ENCODE measurements around the gene RHOA.
A peak's percentile ranks its signal among the peaks of the same experiment; 100 is the strongest.

RHOA gene

DNA sequence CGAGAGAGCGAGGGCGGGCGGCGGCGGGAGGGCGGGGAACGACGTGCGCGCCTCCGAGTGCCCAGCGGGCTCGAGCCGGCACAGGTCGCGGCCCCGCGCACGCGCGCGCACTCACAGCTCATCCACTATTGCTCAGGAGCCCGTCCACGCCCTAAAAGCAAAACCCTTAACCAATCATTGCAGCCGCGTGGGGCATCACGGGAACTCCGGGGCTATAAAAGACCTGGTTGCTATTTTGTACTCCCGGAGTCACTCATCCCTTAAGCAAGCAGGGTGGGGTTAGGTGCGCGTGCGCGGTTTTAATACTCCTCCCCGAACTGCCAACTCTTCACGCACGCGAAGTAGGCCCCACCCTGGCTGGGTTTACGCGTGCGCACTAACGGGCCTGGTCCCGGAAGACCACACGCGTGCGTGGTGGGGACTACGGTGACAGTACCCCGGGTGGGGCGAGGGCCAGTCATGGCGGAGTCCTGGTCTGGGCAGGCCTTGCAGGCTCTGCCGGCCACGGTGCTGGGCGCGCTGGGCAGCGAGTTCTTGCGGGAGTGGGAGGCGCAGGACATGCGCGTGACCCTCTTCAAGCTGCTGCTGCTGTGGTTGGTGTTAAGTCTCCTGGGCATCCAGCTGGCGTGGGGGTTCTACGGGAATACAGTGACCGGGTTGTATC lies at the start of gene RHOA, which contains the start of gene TCTA:
Gene RHOA (minus strand): TSS at position 9 of the 664 bp plus-strand sequence. CDS start 36,387 bp downstream, outside the sequence.
Gene TCTA (plus strand): TSS at position 456 of the 664 bp plus-strand sequence. CDS start 4 bp downstream, at position 460.
- in situ Hi-C loops (cut with HindIII; ENCODE audit: low pct_unique_long_range_greater_than_20kb, low sequenced_read_pairs) = no loop called here

GRCh38 chr3:49460956-49461355 lies 49.2 kb upstream of the RHOA start:
- in situ Hi-C loops (cut with HindIII; ENCODE audit: low pct_unique_long_range_greater_than_20kb, low sequenced_read_pairs) = no loop called here
- TF ChIP-seq JUND (IDR thresholded peaks at IDR 0.05; ENCODE audit: low read depth) = no peak
- DNase-seq (ENCODE audit: low read depth in 1 of 2, low spot score in 1 of 2) = no peak

More for the DNA sequence above, at the start of gene RHOA, which contains the start of gene TCTA:
- TF ChIP-seq JUND (IDR thresholded peaks at IDR 0.05; ENCODE audit: low read depth) = no peak
- DNase-seq (ENCODE audit: low read depth in 1 of 2, low spot score in 1 of 2) = peak; percentile 98 to 99

DNA sequence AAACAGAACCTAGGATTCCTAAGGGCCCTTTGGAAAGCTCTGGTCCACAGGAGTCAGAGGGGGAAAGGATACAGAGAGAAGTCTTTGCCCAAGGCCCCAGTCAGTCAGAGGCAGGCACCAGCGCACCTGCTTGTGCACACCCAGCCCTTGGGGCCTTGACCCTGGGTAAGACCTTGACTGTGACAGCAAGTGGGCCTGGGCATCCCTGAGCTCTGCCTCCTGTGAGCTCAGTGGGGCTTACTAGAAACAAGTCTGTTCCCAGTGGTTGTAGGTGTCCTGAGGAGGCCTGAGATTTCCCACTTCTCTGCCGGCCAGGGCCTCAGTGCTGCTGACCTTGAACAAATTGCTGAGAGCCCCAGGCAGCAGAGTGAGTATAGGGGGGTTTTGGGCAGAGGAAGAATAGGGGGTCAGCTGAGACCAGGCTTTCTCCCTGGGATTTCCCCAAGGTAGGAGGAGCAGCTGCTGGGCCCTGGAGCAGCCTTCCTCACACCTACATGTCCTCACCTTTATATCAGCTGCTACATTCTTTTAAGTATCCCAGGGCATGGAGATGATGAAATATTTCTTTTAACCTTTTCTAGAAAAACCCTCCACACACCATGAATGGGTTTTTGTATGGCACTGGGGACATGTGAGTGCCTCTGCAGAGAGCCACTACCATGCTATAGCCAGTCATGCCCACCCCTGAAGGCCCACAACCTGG lies 48.6 kb upstream of the RHOA start:
- in situ Hi-C loops (cut with HindIII; ENCODE audit: low pct_unique_long_range_greater_than_20kb, low sequenced_read_pairs) = no loop called here
- no peak for DNase-seq (ENCODE audit: low read depth in 1 of 2, low spot score in 1 of 2)
- TF ChIP-seq JUND (IDR thresholded peaks at IDR 0.05; ENCODE audit: low read depth) = no peak

- in situ Hi-C loops (cut with HindIII; ENCODE audit: low pct_unique_long_range_greater_than_20kb, low sequenced_read_pairs) = no loop called here
- TF ChIP-seq JUND (IDR thresholded peaks at IDR 0.05; ENCODE audit: low read depth) = no peak
- DNase-seq (ENCODE audit: low read depth in 1 of 2, low spot score in 1 of 2) = no peak
These were observed 44.7 kb upstream of the RHOA start for GRCh38 chr3:49456466-49456865.

GRCh38 chr3:49454898-49455681 lies 43.3 kb upstream of the RHOA start:
- DNase-seq (ENCODE audit: low read depth in 1 of 2, low spot score in 1 of 2) = no peak
- TF ChIP-seq JUND (IDR thresholded peaks at IDR 0.05; ENCODE audit: low read depth) = no peak
- in situ Hi-C loops (cut with HindIII; ENCODE audit: low pct_unique_long_range_greater_than_20kb, low sequenced_read_pairs) = no loop called here

DNA sequence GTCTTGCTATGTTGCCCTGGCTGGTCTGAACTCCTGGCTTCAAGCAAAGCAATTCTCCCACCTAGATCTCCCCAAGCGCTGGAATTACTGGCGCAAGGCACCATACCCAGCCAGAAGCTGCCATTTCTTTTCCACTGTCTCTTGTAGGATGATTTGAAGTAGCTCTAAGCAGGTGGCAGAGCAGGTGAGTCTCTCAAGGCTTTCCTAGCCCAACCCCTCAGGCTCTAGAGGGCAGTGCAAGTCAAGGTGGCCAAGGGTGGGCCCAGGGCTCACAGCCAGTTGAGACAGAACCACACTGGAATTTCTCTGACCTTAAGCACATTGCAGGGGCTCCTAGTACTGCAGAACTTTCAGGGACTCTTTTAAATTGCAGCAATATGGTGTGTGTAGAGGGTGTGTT lies 42.7 kb upstream of the RHOA start:
- in situ Hi-C loops (cut with HindIII; ENCODE audit: low pct_unique_long_range_greater_than_20kb, low sequenced_read_pairs) = no loop called here
- DNase-seq (ENCODE audit: low read depth in 1 of 2, low spot score in 1 of 2) = peak in 1 of 2 experiments; percentile 80
- no peak for TF ChIP-seq JUND (IDR thresholded peaks at IDR 0.05; ENCODE audit: low read depth)

- no peak for DNase-seq (ENCODE audit: low read depth in 1 of 2, low spot score in 1 of 2)
- TF ChIP-seq JUND (IDR thresholded peaks at IDR 0.05; ENCODE audit: low read depth) = no peak
- in situ Hi-C loops (cut with HindIII; ENCODE audit: low pct_unique_long_range_greater_than_20kb, low sequenced_read_pairs) = no loop called here
These were observed 41.8 kb upstream of the RHOA start for GRCh38 chr3:49453621-49454020.

DNA sequence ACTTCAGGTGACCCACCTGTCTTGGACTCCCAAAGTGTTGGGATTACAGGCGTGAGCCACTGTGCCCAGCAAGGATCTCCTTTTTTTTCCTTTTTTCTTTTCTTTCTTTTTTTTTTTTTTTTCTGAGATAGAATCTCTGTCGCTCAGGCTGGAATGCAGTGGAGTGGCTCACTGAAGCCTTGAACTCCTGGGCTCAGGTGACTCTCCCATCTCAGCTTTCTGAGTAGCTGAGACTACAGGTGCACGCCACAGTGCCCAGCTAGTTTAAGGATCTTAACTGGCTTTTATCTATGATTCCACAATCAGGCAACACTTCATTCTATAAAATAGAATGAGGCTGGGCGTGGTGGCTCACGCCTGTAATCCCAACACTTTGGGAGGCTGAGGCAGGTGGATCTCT lies 33.6 kb upstream of the RHOA start:
- peak in 1 of 2 experiments; percentile 45 for DNase-seq (ENCODE audit: low read depth in 1 of 2, low spot score in 1 of 2)
- TF ChIP-seq JUND (IDR thresholded peaks at IDR 0.05; ENCODE audit: low read depth) = no peak
- in situ Hi-C loops (cut with HindIII; ENCODE audit: low pct_unique_long_range_greater_than_20kb, low sequenced_read_pairs) = no loop called here

DNA sequence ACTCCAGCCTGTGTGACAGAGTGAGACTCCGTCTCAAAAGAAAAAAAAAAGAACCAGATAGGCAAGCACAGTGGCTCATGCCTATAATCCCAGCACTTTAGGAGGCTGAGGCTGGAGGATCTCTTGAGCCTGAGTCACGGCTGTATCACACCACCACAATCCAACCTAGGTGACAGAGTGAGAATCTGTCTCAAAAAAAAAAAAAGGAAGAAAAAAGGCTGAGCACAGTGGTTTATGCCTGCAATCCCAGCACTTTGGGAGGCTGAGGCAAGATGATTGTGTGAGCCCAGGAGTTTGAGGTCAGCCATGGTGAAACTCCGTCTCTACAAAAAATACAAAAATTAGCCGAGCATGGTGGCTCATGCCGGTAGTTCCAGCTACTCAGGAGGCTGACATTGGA lies 23.0 kb upstream of the RHOA start:
- TF ChIP-seq JUND (IDR thresholded peaks at IDR 0.05; ENCODE audit: low read depth) = no peak
- in situ Hi-C loops (cut with HindIII; ENCODE audit: low pct_unique_long_range_greater_than_20kb, low sequenced_read_pairs) = no loop called here
- no peak for DNase-seq (ENCODE audit: low read depth in 1 of 2, low spot score in 1 of 2)

DNA sequence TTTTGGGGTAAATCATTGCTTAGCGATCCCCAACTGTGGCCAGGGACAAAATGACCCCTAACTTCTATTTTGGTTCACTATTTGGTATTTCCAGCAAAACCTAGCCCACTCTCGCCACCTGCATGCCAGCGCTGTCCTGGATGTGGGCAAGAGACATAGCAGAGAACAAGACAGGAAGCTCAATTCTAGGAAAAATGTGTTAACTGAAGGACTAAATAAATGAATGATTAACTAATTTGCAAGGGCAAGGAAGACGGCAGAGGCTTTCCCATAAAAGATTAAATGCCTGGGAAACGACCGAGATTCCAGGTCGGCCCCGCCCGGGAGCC lies 16.9 kb upstream of the RHOA start:
- in situ Hi-C loops (cut with HindIII; ENCODE audit: low pct_unique_long_range_greater_than_20kb, low sequenced_read_pairs) = no loop called here
- TF ChIP-seq JUND (IDR thresholded peaks at IDR 0.05; ENCODE audit: low read depth) = no peak

DNA sequence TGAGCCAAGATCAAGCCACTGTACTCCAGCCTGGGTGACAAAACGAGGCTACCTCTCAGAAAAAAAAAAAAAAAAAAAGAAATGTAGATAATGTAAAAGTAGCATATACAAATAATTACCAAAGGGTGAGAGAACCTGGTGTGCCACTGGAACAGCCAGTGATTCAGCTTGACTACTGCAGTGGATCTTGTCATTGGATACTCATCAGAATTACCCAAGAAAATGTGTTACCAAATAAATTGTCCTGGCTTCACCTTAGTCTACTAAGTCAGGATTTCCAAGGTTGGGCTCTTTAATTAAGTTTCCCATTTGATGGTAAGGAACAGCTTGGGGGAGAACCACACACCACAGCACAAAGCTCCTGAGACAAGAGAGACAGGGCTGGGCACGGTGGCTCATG lies 15.8 kb upstream of the RHOA start:
- in situ Hi-C loops (cut with HindIII; ENCODE audit: low pct_unique_long_range_greater_than_20kb, low sequenced_read_pairs) = no loop called here
- no peak for TF ChIP-seq JUND (IDR thresholded peaks at IDR 0.05; ENCODE audit: low read depth)
- no peak for DNase-seq (ENCODE audit: low read depth in 1 of 2, low spot score in 1 of 2)

More for the DNA sequence above, 16.9 kb upstream of the RHOA start:
- DNase-seq (ENCODE audit: low read depth in 1 of 2, low spot score in 1 of 2) = no peak

DNA sequence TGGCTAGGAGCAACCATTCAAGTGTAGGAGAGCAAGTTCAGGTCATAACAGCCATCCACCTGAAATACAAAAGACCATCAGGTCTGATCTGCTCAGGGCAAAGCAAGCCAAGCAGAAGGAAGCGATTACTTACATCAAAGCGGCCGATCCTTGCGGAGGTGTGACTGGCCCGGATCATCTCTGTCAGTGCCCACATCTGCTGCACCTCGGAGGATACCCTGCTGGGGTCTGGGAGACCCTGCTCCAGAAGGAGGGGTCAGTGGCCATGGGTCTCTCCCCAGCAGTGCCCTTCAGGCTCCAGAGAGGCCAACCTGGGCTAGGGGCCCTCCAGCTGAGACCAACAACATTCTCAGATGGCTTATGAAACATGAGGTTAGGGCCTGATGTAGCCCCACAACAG lies 13.0 kb upstream of the RHOA start:
- DNase-seq (ENCODE audit: low read depth in 1 of 2, low spot score in 1 of 2) = no peak
- in situ Hi-C loops (cut with HindIII; ENCODE audit: low pct_unique_long_range_greater_than_20kb, low sequenced_read_pairs) = no loop called here
- no peak for TF ChIP-seq JUND (IDR thresholded peaks at IDR 0.05; ENCODE audit: low read depth)
